A549 (cell line): Measurements from ENCODE around the gene LAMC3. TPM values are rescaled to one million over a fixed set of nuclear protein-coding genes. Genes with fewer than 3 reads are reported as not detected.

Experiments used
- ATAC-seq, 2 experiments: fragments of 200-7000 bp in 1 of 2; fragments of >200 bp in 1 of 2; cut with Nextera tagmentation in 1 of 2; cut with Tn5 transposase in 1 of 2; 3 replicates each; pipeline versions ENCODE4 v1.8.0 to v1.9.1; 2018 to 2020; ENCODE audit warnings: mild to moderate bottlenecking in 1 of 2, moderate library complexity in 1 of 2
- CTCF ChIA-PET: fragments of 300-600 bp; sonication (Branson Sonifier 250); formaldehyde crosslinking; extraction: SDS; loops from one replicate; lab custom pipeline; 2021; ENCODE audit warnings: antibody characterized with exemption, inconsistent platforms; lab: Yijun Ruan, JAX
- POLR2A ChIA-PET: fragments of 350-600 bp; formaldehyde crosslinking; extraction: SDS; loops from one replicate; lab custom pipeline; 2021; ENCODE audit warnings: antibody characterized with exemption, inconsistent platforms; lab: Yijun Ruan, JAX
- DNase-seq, 2 experiments: peaks; one replicate each; pipeline versions ENCODE4 v3.0.0 to v3.0.0-alpha.2; 2011 to 2016; ENCODE audit warnings: low read depth in 1 of 2, low spot score in 1 of 2
- FAIRE-seq: peaks from 2 replicates; lab custom pipeline; 2011; peaks lifted over from hg19 to GRCh38; lab: Jason Lieb, UNC
- H3K27ac ChIP-seq, 2 experiments: fragments of >200 bp; sonication (Bioruptor Twin); formaldehyde crosslinking; 3 replicates each; pipeline ENCODE4 v1.5.1; 2016 to 2017
- H3K4me1 ChIP-seq: fragments of >200 bp; sonication (Bioruptor Twin); formaldehyde crosslinking; 3 replicates; pipeline ENCODE4 v1.6.1; 2016
- H3K4me2 ChIP-seq: fragments of >200 bp; sonication (Bioruptor Twin); formaldehyde crosslinking; 3 replicates; pipeline ENCODE4 v1.6.1; 2016
- H3K4me3 ChIP-seq: fragments of >200 bp; sonication (Bioruptor Twin); formaldehyde crosslinking; 3 replicates; pipeline ENCODE4 v1.5.1; 2016
- H3K9me3 ChIP-seq: fragments of >200 bp; sonication (Bioruptor Twin); formaldehyde crosslinking; 3 replicates; pipeline ENCODE4 v1.6.1; 2016
- CBX2 ChIP-seq: fragments of 200-600 bp; sonication (generic); IDR thresholded peaks from 2 replicates; pipeline ENCODE4 v1.6.1; 2016; ENCODE audit warnings: low read depth, mild to moderate bottlenecking, borderline replicate concordance
- EHF ChIP-seq: fragments of 250-450 bp; sonication (Bioruptor Pico); IDR thresholded peaks from 2 replicates; pipeline ENCODE4 v1.5.0; 2020; ENCODE audit warnings: mild to moderate bottlenecking
- EHMT2 ChIP-seq: fragments of 200-600 bp; sonication (generic); IDR thresholded peaks from 2 replicates; pipeline ENCODE4 v1.6.1; 2016; ENCODE audit warnings: antibody characterized with exemption, low read depth, mild to moderate bottlenecking, moderate library complexity
- GATA3 ChIP-seq: IDR thresholded peaks from 2 replicates; pipeline ENCODE4 v1.6.1; 2012; ENCODE audit warnings: borderline replicate concordance
- HDAC2 ChIP-seq: fragments of 200-600 bp; sonication (generic); IDR thresholded peaks from 2 replicates; pipeline ENCODE4 v1.6.1; 2016
- HOXA7 ChIP-seq: fragments of 250-450 bp; sonication (Bioruptor Pico); IDR thresholded peaks from 2 replicates; pipeline ENCODE4 v1.5.0; 2020; ENCODE audit warnings: mild to moderate bottlenecking, moderate library complexity
- MAFK ChIP-seq: fragments of 450-650 bp; IDR thresholded peaks from 2 replicates; pipeline ENCODE4 v1.6.1; 2014; ENCODE audit not compliant: partially characterized antibody
- NPAS2 ChIP-seq: fragments of 250-450 bp; sonication (Bioruptor Pico); IDR thresholded peaks from 2 replicates; pipeline ENCODE4 v1.8.0; 2022; ENCODE audit warnings: mild to moderate bottlenecking, moderate library complexity, borderline replicate concordance
- POLR2AphosphoS2 ChIP-seq: conservative IDR thresholded peaks from 2 replicates; pipeline ENCODE4 v1.6.1; 2012; ENCODE audit warnings: low read length, improper control_type of control experiment, inconsistent platforms
- RAD21 ChIP-seq, 2 experiments: fragments of >200 bp in 1 of 2; sonication (Bioruptor Twin) in 1 of 2; formaldehyde crosslinking in 1 of 2; IDR thresholded peaks in 1 of 2; conservative IDR thresholded peaks in 1 of 2; 2 replicates in 1 of 2; 3 replicates in 1 of 2; pipeline ENCODE4 v1.6.1; 2012 to 2018; ENCODE audit warnings: inconsistent platforms in 1 of 2
- RARB ChIP-seq: fragments of 250-450 bp; sonication (Bioruptor Pico); IDR thresholded peaks from 2 replicates; pipeline ENCODE4 v1.8.0; 2021; ENCODE audit warnings: mild to moderate bottlenecking, moderate library complexity
- RCOR1 ChIP-seq: fragments of 150-350 bp; IDR thresholded peaks from 2 replicates; pipeline ENCODE4 v1.6.1; 2014; ENCODE audit warnings: antibody characterized with exemption, low read length, low read depth
- RFX5 ChIP-seq: fragments of 450-650 bp; IDR thresholded peaks from 2 replicates; pipeline ENCODE4 v1.7.1; 2014; ENCODE audit warnings: antibody characterized with exemption, mild to moderate bottlenecking, moderate library complexity
- SREBF2 ChIP-seq: fragments of 450-650 bp; IDR thresholded peaks from 2 replicates; pipeline ENCODE4 v1.6.1; 2014; ENCODE audit warnings: mild to moderate bottlenecking, moderate library complexity
- TFCP2L1 ChIP-seq: fragments of 250-450 bp; sonication (Bioruptor Pico); IDR thresholded peaks from 2 replicates; pipeline ENCODE4 v1.5.0; 2021; ENCODE audit warnings: mild to moderate bottlenecking
- WGBS: methylation state at CpG from one replicate; pipeline ENCODE4 v1.1.6; 2017; ENCODE audit errors: missing lambda C conversion rate; 5-methylcytosine and 5-hydroxymethylcytosine counted together
- polyA plus RNA-seq, 4 experiments: library from polyadenylated mRNA; depleted of rRNA in 3 of 4; stranded (reverse); fragments of >200 nt; fragmentation: RNase III in 1 of 4; extraction: RNeasy Plus Mini Kit Qiagen cat#74134 plus additional on column Dnase treatment in 1 of 4; gene quantifications; 2 replicates in 3 of 4; 3 replicates in 1 of 4; pipeline ENCODE4 v1.2.3, GENCODE V29; 2011 to 2017
- TF ChIP-seq, protein P1 (sequence below): fragments of 200-600 bp; sonication (generic); IDR thresholded peaks from 2 replicates; pipeline ENCODE4 v1.6.1; 2016; ENCODE audit warnings: antibody characterized with exemption, mild to moderate bottlenecking, moderate library complexity
- TF ChIP-seq, protein P2 (sequence below): fragments of 150-350 bp; IDR thresholded peaks from 2 replicates; pipeline ENCODE4 v1.6.1; 2014; ENCODE audit warnings: low read depth, mild to moderate bottlenecking, low read length
- TF ChIP-seq, protein P3 (sequence below): IDR thresholded peaks from 2 replicates; pipeline ENCODE4 v1.6.1; 2012
- TF ChIP-seq, protein P4 (sequence below): fragments of >200 bp; sonication (Bioruptor Twin); formaldehyde crosslinking; IDR thresholded peaks from 3 replicates; pipeline ENCODE4 v1.5.1; 2016
- TF ChIP-seq, protein P5 (sequence below): IDR thresholded peaks from 2 replicates; pipeline ENCODE4 v1.6.1; 2012

Gene LAMC3
- polyA plus RNA-seq, 2 of the 4 experiments (the other 2 are of a cell fraction), result 1.0 to 1.5 TPM

DNA sequence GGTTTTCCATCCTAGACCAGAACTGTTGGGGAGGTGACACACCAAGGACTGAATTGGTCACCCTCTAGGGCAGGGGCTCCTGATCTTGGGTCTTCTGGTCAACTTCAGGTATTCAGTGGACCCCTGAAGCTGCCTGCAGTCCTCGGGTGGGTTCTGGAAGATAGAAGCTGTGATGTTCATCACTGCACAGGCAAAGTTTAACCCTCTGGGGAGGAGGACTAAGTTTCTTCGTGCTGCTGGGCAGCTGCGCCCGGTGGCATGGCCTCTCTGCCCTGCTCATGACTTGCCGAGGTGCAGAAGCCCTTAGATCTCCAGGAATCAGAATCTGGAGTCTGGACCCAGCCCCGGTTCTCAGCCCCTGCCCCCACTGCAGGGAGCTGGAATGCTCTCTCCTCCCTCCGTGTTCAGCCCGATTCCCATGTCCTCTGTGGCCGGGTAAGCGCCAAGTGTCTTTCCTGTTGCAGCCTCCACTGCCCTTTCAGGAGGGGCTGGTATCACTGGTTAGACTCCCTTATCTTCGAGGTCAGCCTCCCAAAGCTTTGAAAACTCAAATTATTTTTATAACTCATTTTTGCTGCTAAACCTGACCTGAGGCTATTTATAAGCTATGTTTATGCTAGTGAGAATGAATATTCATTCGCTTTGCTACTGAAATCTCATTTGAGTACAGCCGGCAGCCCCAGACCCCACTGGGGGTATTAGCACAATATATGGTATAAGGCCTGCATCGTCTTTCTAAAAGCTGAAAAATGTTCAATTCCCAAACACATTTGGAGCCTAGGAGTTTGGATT, 1.7 kb downstream of the LAMC3 start (continued):
- TF ChIP-seq, protein P1, sequence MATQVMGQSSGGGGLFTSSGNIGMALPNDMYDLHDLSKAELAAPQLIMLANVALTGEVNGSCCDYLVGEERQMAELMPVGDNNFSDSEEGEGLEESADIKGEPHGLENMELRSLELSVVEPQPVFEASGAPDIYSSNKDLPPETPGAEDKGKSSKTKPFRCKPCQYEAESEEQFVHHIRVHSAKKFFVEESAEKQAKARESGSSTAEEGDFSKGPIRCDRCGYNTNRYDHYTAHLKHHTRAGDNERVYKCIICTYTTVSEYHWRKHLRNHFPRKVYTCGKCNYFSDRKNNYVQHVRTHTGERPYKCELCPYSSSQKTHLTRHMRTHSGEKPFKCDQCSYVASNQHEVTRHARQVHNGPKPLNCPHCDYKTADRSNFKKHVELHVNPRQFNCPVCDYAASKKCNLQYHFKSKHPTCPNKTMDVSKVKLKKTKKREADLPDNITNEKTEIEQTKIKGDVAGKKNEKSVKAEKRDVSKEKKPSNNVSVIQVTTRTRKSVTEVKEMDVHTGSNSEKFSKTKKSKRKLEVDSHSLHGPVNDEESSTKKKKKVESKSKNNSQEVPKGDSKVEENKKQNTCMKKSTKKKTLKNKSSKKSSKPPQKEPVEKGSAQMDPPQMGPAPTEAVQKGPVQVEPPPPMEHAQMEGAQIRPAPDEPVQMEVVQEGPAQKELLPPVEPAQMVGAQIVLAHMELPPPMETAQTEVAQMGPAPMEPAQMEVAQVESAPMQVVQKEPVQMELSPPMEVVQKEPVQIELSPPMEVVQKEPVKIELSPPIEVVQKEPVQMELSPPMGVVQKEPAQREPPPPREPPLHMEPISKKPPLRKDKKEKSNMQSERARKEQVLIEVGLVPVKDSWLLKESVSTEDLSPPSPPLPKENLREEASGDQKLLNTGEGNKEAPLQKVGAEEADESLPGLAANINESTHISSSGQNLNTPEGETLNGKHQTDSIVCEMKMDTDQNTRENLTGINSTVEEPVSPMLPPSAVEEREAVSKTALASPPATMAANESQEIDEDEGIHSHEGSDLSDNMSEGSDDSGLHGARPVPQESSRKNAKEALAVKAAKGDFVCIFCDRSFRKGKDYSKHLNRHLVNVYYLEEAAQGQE, result no peak
- TF ChIP-seq MAFK, result no peak
- no peak for TF ChIP-seq HOXA7 (CRISPR knock-in tag)
- TF ChIP-seq EHF (CRISPR knock-in tag), result no peak

DNA sequence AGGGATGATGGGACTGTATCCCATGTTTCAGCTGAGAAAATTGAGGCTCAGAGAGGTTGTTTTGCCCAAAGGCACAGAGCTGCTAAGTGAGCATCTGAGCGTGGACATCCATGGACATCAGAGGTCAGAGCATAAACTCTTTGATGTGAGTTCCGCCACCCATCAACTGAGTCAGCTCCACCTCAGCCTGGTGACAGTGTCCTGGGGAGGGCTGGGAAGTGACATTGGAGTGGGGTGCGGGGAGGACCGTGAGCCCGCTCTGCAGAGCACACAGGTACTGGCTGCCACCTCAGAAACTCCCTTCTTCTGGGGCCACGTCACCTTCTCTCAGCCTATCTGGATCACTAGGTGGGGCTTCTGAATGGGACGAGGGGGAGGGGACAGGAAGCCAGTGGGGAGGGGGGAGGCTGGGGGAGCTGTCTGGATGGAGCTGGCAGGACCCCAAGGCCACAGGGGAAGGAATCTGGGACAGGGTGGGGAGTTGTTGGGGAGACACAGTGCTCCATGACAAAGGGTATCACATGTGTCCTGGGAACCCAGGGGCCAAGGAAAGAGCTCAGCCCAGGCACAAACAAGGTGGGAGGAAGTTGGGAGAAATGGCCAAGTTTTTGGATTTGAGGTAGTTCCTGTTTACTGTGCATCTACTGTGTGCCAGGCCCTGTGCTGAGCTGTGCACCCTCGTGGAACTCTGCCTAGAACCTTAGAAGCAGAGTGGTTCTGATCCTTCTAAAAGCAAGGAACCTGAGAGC, 2.5 kb downstream of the LAMC3 start:
- H3K4me2 ChIP-seq, result no peak overlapping the region
- H3K4me3 ChIP-seq, result no peak overlapping the region
- H3K9me3 ChIP-seq, result no peaks in the 10 kb centered on the region
- peaks cover 4% of the 10 kb centered on the region; the same call in 1 of the 3 replicates for H3K4me1 ChIP-seq
- H3K27ac ChIP-seq, result no peak overlapping the region
- FAIRE-seq (no peak), DNase-seq (no peak)
- TF ChIP-seq TFCP2L1, result no peak
- TF ChIP-seq, protein P2, sequence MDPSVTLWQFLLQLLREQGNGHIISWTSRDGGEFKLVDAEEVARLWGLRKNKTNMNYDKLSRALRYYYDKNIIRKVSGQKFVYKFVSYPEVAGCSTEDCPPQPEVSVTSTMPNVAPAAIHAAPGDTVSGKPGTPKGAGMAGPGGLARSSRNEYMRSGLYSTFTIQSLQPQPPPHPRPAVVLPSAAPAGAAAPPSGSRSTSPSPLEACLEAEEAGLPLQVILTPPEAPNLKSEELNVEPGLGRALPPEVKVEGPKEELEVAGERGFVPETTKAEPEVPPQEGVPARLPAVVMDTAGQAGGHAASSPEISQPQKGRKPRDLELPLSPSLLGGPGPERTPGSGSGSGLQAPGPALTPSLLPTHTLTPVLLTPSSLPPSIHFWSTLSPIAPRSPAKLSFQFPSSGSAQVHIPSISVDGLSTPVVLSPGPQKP, result no peak
- no peak for TF ChIP-seq EHF (CRISPR knock-in tag)
- no peak for TF ChIP-seq GATA3
- TF ChIP-seq, protein P3, sequence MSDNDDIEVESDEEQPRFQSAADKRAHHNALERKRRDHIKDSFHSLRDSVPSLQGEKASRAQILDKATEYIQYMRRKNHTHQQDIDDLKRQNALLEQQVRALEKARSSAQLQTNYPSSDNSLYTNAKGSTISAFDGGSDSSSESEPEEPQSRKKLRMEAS, result no peak
- TF ChIP-seq, all 56 proteins: peak for 0
- POLR2A ChIA-PET, result no interaction called here
- WGBS, result 75% methylated on average over 5 of the region's 8 CpGs
- CTCF ChIA-PET, result interaction anchor here (0.6 to 8.0 kb wide), 13 partner anchors 10 to 325 kb away, joined by 3 to 70 read pairs (median 5); no protein-coding TSS in a partner anchor
- no peak for ATAC-seq

DNA sequence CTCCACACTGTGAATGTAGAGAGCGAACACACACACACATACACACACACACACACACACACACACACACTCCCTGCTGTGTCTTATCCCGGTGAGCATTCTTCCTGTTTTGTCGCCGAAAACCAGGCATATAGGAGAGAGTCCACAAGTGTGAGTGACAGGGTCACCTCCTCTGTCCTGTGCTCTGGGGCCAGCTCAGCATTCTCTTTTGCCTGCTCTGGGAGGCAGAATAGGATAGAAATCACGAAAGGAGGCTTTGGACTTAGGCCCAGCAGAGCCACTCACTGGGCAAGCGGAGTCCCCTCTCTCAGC, 3.0 kb downstream of the LAMC3 start:
- no peak overlapping the region for H3K4me3 ChIP-seq
- ChIA-PET POLR2A (no interaction called here), CTCF (interaction anchor here (0.6 to 8.0 kb wide), 8 partner anchors 9 to 311 kb away, joined by 3 to 70 read pairs (median 8); no protein-coding TSS in a partner anchor)
- 85% methylated on average over 6 of the region's 6 CpGs for WGBS
- no peak for DNase-seq
- peaks cover 4% of the 10 kb centered on the region; the same call in 1 of the 3 replicates for H3K4me1 ChIP-seq
- no peak for FAIRE-seq
- H3K4me2 ChIP-seq, result no peak overlapping the region
- no peaks in the 10 kb centered on the region for H3K9me3 ChIP-seq
- ATAC-seq, result no peak
- TF ChIP-seq, protein P4, sequence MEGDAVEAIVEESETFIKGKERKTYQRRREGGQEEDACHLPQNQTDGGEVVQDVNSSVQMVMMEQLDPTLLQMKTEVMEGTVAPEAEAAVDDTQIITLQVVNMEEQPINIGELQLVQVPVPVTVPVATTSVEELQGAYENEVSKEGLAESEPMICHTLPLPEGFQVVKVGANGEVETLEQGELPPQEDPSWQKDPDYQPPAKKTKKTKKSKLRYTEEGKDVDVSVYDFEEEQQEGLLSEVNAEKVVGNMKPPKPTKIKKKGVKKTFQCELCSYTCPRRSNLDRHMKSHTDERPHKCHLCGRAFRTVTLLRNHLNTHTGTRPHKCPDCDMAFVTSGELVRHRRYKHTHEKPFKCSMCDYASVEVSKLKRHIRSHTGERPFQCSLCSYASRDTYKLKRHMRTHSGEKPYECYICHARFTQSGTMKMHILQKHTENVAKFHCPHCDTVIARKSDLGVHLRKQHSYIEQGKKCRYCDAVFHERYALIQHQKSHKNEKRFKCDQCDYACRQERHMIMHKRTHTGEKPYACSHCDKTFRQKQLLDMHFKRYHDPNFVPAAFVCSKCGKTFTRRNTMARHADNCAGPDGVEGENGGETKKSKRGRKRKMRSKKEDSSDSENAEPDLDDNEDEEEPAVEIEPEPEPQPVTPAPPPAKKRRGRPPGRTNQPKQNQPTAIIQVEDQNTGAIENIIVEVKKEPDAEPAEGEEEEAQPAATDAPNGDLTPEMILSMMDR, result no peak
- TF ChIP-seq RCOR1 (no peak), MAFK (no peak), EHMT2 (no peak), HDAC2 (no peak), RFX5 (no peak), RAD21 (conservative IDR thresholded peaks at IDR 0.05 in 1 of 2, IDR thresholded peaks at IDR 0.05 in 1 of 2) (no peak), POLR2AphosphoS2 (no peak), CBX2 (no peak), SREBF2 (no peak), NPAS2 (CRISPR knock-in tag) (no peak), RARB (no peak), HOXA7 (CRISPR knock-in tag) (no peak)
- TF ChIP-seq, protein P3, result no peak
- TF ChIP-seq, protein P5, sequence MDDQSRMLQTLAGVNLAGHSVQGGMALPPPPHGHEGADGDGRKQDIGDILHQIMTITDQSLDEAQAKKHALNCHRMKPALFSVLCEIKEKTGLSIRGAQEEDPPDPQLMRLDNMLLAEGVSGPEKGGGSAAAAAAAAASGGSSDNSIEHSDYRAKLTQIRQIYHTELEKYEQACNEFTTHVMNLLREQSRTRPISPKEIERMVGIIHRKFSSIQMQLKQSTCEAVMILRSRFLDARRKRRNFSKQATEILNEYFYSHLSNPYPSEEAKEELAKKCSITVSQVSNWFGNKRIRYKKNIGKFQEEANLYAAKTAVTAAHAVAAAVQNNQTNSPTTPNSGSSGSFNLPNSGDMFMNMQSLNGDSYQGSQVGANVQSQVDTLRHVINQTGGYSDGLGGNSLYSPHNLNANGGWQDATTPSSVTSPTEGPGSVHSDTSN, result no peak
- TF ChIP-seq, protein P2, result no peak
- TF ChIP-seq, all 56 proteins: peak for 0
- H3K27ac ChIP-seq, result no peak overlapping the region
